Spleen (tissue), 7 donors: ENCODE results near the gene KCNK7.

Experiments
- CTCF ChIP-seq, 11 experiments: fragments of 200-600 bp in 7 of 11; fragments of 450-650 bp in 4 of 11; sonication (generic) in 4 of 11; IDR thresholded peaks in 8 of 11; conservative IDR thresholded peaks in 3 of 11; 1 replicate in 7 of 11; 2 replicates in 4 of 11; pipeline versions ENCODE4 v1.4.0 to v1.8.0; 2016 to 2021; ENCODE audit warnings: antibody characterized with exemption in 11 of 11, inconsistent platforms in 4 of 11, mild to moderate bottlenecking in 1 of 11
- POLR2A ChIP-seq, 3 donors: fragments of 450-650 bp; IDR thresholded peaks; one replicate each; pipeline ENCODE4 v1.5.1; 2017; ENCODE audit warnings: antibody characterized with exemption in 3 of 3, mild to moderate bottlenecking in 1 of 3
- donor health status: DM: no; HTN: no; CAD: no; lungs with moderate emphysema.
- donor health status: DM: no; HTN: no; CAD: no.
- donor health status: DM: no; HTN: no; CAD: no.

- no peak for TF ChIP-seq CTCF (IDR thresholded peaks at IDR 0.05 in 8 of 11, conservative IDR thresholded peaks at IDR 0.05 in 3 of 11)
- TF ChIP-seq POLR2A (IDR thresholded peaks at IDR 0.05), result no peak
These were observed 5.3 kb downstream of the KCNK7 start for GRCh38 chr11:65590240-65590738.
